Measurements from ENCODE around the gene GXYLT1. TPM values are rescaled to one million over a fixed set of nuclear protein-coding genes. Genes with fewer than 3 reads are reported as not detected.

Gene GXYLT1
- total and polyA plus RNA-seq, 2 experiments from 2014 or later, result 13.7 to 14.6 TPM

DNA sequence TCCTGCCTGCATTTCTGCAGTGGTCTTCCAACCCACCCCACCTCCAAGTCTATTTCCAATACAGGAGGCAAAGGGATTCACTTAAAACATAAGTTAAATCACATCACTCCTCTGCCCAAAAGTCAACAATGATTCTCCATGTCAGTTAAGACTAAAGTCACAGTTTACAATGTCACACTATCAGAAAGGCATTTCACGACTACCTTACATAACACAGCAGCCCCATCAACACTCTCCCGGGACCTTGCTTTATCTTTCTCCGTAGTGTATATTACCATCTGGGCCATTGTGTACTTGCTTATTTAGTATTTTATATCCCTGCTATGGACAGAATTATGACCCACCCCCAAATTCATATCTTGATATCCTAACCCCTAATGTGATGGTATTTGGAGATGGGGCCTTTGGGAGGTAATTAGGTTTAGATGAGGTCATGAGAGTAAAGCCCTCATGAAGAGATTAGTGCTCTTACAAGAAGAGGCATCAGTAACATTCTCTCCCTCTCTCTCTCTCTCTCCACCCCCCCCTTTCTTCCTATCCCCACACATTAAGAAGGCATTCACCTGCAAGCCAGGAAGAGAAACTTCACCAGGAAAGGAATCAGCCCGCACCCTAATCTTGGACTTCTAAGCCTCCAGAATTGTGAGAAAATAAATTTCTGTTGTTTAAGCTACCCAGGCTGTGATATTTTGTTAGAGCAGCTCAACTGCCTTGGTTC lies 112.7 kb downstream of the GXYLT1 start:
- H3K4me1 ChIP-seq (ENCODE audit: insufficient read depth), result no peaks in the 10 kb centered on the region
- no peak for DNase-seq
- H3K9ac ChIP-seq, result no peak overlapping the region
- no peaks in the 10 kb centered on the region for H4K20me1 ChIP-seq (ENCODE audit: insufficient read depth)
- no peaks in the 10 kb centered on the region for H3K9me2 ChIP-seq (ENCODE audit: insufficient read depth)
- H3F3A ChIP-seq (ENCODE audit: insufficient read depth), result no peaks in the 10 kb centered on the region
- H3K36me3 ChIP-seq (ENCODE audit: low read depth), result no peaks in the 10 kb centered on the region
- in situ Hi-C loops (cut with MboI), result no loop called here
- H3K4me3 ChIP-seq, result no peak overlapping the region
- 62 to 63% methylated on average over 4 of the region's 4 CpGs for WGBS, 2 experiments (ENCODE audit: low coverage in 1 of 2, low lambda C conversion rate in 2 of 2, missing lambda C conversion rate in 2 of 2)
- H3K79me2 ChIP-seq (ENCODE audit: insufficient read depth), result no peaks in the 10 kb centered on the region
- no peak for TF ChIP-seq EZH2 (IDR thresholded peaks at IDR 0.05; ENCODE audit: insufficient read depth, poor library complexity, severe bottlenecking)
- TF ChIP-seq EZH2phosphoT487 (IDR thresholded peaks at IDR 0.05; ENCODE audit: insufficient read depth, low read depth), result no peak
- H3K9me3 ChIP-seq (ENCODE audit: low read depth), result no peaks in the 10 kb centered on the region
- H3K27me3 ChIP-seq (replicated peaks; ENCODE audit: insufficient read depth), result 0 out of 2 replicates have a peak, but pooled peaks cover 3% of the 10 kb centered on the region
- no peak overlapping the region for H2AFZ ChIP-seq
- H3K4me2 ChIP-seq (ENCODE audit: unreplicated experiment), result no peak overlapping the region
- H3K27ac ChIP-seq, result no peak overlapping the region

Other genes starting within 250 kb of the GXYLT1 start
- 17.0 and 28.1 TPM in 2 replicates for gene YAF2, start 93.4 kb upstream of the GXYLT1 start, total RNA-seq (2014; rRNA removed; shearing (Covaris generic))
- 21.0 and 26.5 TPM in 2 replicates for gene YAF2, start 93.4 kb upstream of the GXYLT1 start, polyA plus RNA-seq (2016; fragmentation: Nextera tagmentation; extraction: Ambion mirVana)
- 20.6 and 26.8 TPM in 2 replicates for gene ZCRB1, start 181.2 kb upstream of the GXYLT1 start, total RNA-seq (2014; rRNA removed; shearing (Covaris generic))
- 128 and 134 TPM in 2 replicates for gene ZCRB1, start 181.2 kb upstream of the GXYLT1 start, polyA plus RNA-seq (2016; fragmentation: Nextera tagmentation; extraction: Ambion mirVana)
- gene PPHLN1, start 181.3 kb upstream of the GXYLT1 start, total RNA-seq (2014; rRNA removed; shearing (Covaris generic)), result 55.3 and 77.3 TPM in 2 replicates
- gene PPHLN1, start 181.3 kb upstream of the GXYLT1 start, polyA plus RNA-seq (2016; fragmentation: Nextera tagmentation; extraction: Ambion mirVana), result 70.5 and 72.0 TPM in 2 replicates

All from GM23248 (cell line).